Measurements from ENCODE around the gene ZCCHC4. TPM values are rescaled to one million over a fixed set of nuclear protein-coding genes. Genes with fewer than 3 reads are reported as not detected.

The ZCCHC4 gene
- total RNA-seq, 1 experiment from 2014 or later = 12.3 TPM

GRCh38 chr4:25347473-25347872 is 34.9 kb downstream of the ZCCHC4 start:
- no peaks in the 10 kb centered on the region for H3K9me3 ChIP-seq (ENCODE audit: control insufficient read depth in 1 of 2, insufficient read depth in 1 of 2, low read depth in 1 of 2, low read length in 2 of 2)
- CTCF ChIA-PET = interaction anchor here (0.9 to 1.4 kb wide), 2 partner anchors 19 to 35 kb away, joined by 3 read pairs; partner anchors contain the start of gene ZCCHC4

More at GRCh38 chr4:25347473-25347872, 34.9 kb downstream of the ZCCHC4 start:
- ChIA-PET POLR2A (no interaction called here), RAD21 (ENCODE audit: low non-redundant PET in 1 of 2, low total read pairs in 2 of 2, uncharacterized antibody in 2 of 2, unreplicated experiment in 2 of 2) (no interaction called here)
- Histone ChIP-seq H3K9me2 (ENCODE audit: insufficient read depth) (no peaks in the 10 kb centered on the region), H2AFZ (ENCODE audit: low read depth, low read length, poor library complexity, severe bottlenecking) (no peak overlapping the region), H3K9ac (ENCODE audit: low read length) (no peak overlapping the region), H3K36me3 (ENCODE audit: control insufficient read depth in 1 of 2, insufficient read depth in 2 of 2, low read length in 2 of 2) (no peaks in the 10 kb centered on the region), H3K4me1 (ENCODE audit: control insufficient read depth in 1 of 2, insufficient read depth in 2 of 2, low read length in 2 of 2) (peaks cover 0 to 8% of the 10 kb centered on the region in 2 experiments; a peak in 1 of 4 replicates), H3K79me2 (ENCODE audit: insufficient read depth, low read length) (0 out of 2 replicates have a peak, but pooled peaks cover under 1% of the 10 kb centered on the region), H4K20me1 (ENCODE audit: insufficient read depth) (no peaks in the 10 kb centered on the region), H3K27me3 (ENCODE audit: insufficient read depth, low read length) (no peaks in the 10 kb centered on the region), H3K27ac (ENCODE audit: low read depth, low read length) (no peak overlapping the region), H3K4me2 (ENCODE audit: low read length) (no peak overlapping the region), H3K4me3 (replicated peaks in 1 of 2; ENCODE audit: low read depth in 1 of 2, low read length in 2 of 2) (no peak overlapping the region)
- intact Hi-C loops (cut with micrococcal nuclease) = no loop called here
- ATAC-seq (no peak), DNase-seq (ENCODE audit: low read depth, low spot score) (no peak)
- TF ChIP-seq SIN3A (IDR thresholded peaks at IDR 0.05; ENCODE audit: low read depth) (no peak), CTCF (IDR thresholded peaks at IDR 0.05 in 2 of 3, conservative IDR thresholded peaks at IDR 0.05 in 1 of 3; ENCODE audit: borderline replicate concordance in 1 of 3, insufficient read depth in 1 of 3, low read depth in 2 of 3, low read length in 2 of 3) (no peak), ZFX (IDR thresholded peaks at IDR 0.05) (no peak), TCF7L2 (IDR thresholded peaks at IDR 0.05; ENCODE audit: borderline replicate concordance, extremely low read depth, insufficient read depth, insufficient read length) (no peak), EZH2 (IDR thresholded peaks at IDR 0.05) (no peak), ELF1 (IDR thresholded peaks at IDR 0.05; ENCODE audit: borderline replicate concordance, low read depth) (no peak), ZNF274 (IDR thresholded peaks at IDR 0.05; ENCODE audit: low read depth, low read length) (no peak), CBX3 (IDR thresholded peaks at IDR 0.05; ENCODE audit: low read depth) (no peak), POLR2AphosphoS5 (IDR thresholded peaks at IDR 0.05; ENCODE audit: low read depth, low read length) (no peak), YY1 (IDR thresholded peaks at IDR 0.05; ENCODE audit: extremely low read depth, insufficient replicate concordance, low read depth, low read length) (no peak), RAD21 (IDR thresholded peaks at IDR 0.05; ENCODE audit: low read depth) (no peak), MAX (IDR thresholded peaks at IDR 0.05) (no peak), ZBTB33 (IDR thresholded peaks at IDR 0.05; ENCODE audit: extremely low read depth, insufficient replicate concordance, low read length) (no peak), POLR2A (IDR thresholded peaks at IDR 0.05; ENCODE audit: borderline replicate concordance, extremely low read depth, insufficient read depth, insufficient read length) (no peak), ATF3 (IDR thresholded peaks at IDR 0.05) (no peak), EZH2phosphoT487 (IDR thresholded peaks at IDR 0.05; ENCODE audit: borderline replicate concordance) (no peak)
- BruUV-seq (replicated peaks) = no TSS peak
